SK-N-SH (cell line): ENCODE measurements around the gene SEL1L2. TPM values are rescaled to one million over a fixed set of nuclear protein-coding genes. Genes with fewer than 3 reads are reported as not detected.

Experiments
- CTCF ChIA-PET: fragments of 300-600, 350-600 bp; formaldehyde crosslinking; extraction: SDS; loops from one replicate; lab custom pipeline; 2021; lab: Yijun Ruan, JAX
- POLR2A ChIA-PET: fragments of 350-600 bp; sonication (Branson Sonifier 250); formaldehyde crosslinking; extraction: SDS; loops from one replicate; lab custom pipeline; 2020; ENCODE audit warnings: antibody characterized with exemption, inconsistent platforms; lab: Yijun Ruan, JAX
- DNase-seq: peaks from one replicate; pipeline ENCODE4 v3.0.0; 2012
- H2AFZ ChIP-seq: fragments of 200-600 bp; sonication (generic); 2 replicates; pipeline ENCODE4 v1.8.1; 2016; ENCODE audit warnings: antibody characterized with exemption, mild to moderate bottlenecking, low read depth
- H3F3A ChIP-seq: fragments of 200-600 bp; sonication (generic); replicated peaks from 2 replicates; pipeline ENCODE3; 2016; ENCODE audit warnings: antibody characterized with exemption, mild to moderate bottlenecking; ENCODE audit not compliant: insufficient read depth
- H3K27ac ChIP-seq, 2 experiments: fragments of 200-500 bp in 1 of 2; fragments of 200-600 bp in 1 of 2; sonication (Bioruptor generic) in 1 of 2; sonication (generic), shearing (Covaris generic) in 1 of 2; 2 replicates each; pipeline versions ENCODE4 v1.5.1 to v1.6.1; 2014 to 2016; ENCODE audit warnings: low read depth in 2 of 2, inconsistent platforms in 1 of 2, low read length in 1 of 2, mild to moderate bottlenecking in 1 of 2, mixed read lengths in 1 of 2
- H3K27me3 ChIP-seq: fragments of 200-600 bp; sonication (generic), shearing (Covaris generic); 2 replicates; pipeline ENCODE4 v1.6.1; 2016; ENCODE audit warnings: mixed run types; ENCODE audit not compliant: insufficient read depth
- H3K36me3 ChIP-seq, 2 experiments: fragments of 200-500 bp in 1 of 2; fragments of 200-600 bp in 1 of 2; sonication (Bioruptor generic) in 1 of 2; sonication (generic) in 1 of 2; replicated peaks in 1 of 2; 2 replicates each; pipeline versions ENCODE3 to v1.5.1; 2014 to 2016; ENCODE audit warnings: low read length in 1 of 2, mild to moderate bottlenecking in 1 of 2; ENCODE audit not compliant: insufficient read depth in 2 of 2, control insufficient read depth in 1 of 2
- H3K4me1 ChIP-seq, 2 experiments: fragments of 200-500 bp in 1 of 2; fragments of 200-600 bp in 1 of 2; sonication (Bioruptor generic) in 1 of 2; sonication (generic), shearing (Covaris generic) in 1 of 2; 2 replicates each; pipeline versions ENCODE4 v1.5.1 to v1.6.1; 2014 to 2016; ENCODE audit warnings: low read depth in 1 of 2, low read length in 1 of 2, mixed run types in 1 of 2; ENCODE audit not compliant: insufficient read depth in 2 of 2, control insufficient read depth in 1 of 2
- H3K4me2 ChIP-seq: fragments of 200-600 bp; sonication (generic), shearing (Covaris generic); 2 replicates; pipeline ENCODE4 v1.6.1; 2017; ENCODE audit warnings: mixed run types
- H3K4me3 ChIP-seq, 2 experiments: fragments of 200-500 bp in 1 of 2; fragments of 200-600 bp in 1 of 2; sonication (Bioruptor generic) in 1 of 2; sonication (generic), shearing (Covaris generic) in 1 of 2; 2 replicates each; pipeline versions ENCODE4 v1.5.1 to v1.8.1; 2014 to 2016; ENCODE audit warnings: low read depth in 2 of 2, inconsistent platforms in 1 of 2, low read length in 1 of 2, mild to moderate bottlenecking in 1 of 2, mixed read lengths in 1 of 2, moderate library complexity in 1 of 2
- H3K79me2 ChIP-seq: fragments of 200-600 bp; sonication (generic); 2 replicates; pipeline ENCODE4 v1.8.1; 2017; ENCODE audit warnings: mild to moderate bottlenecking; ENCODE audit not compliant: insufficient read depth
- H3K9ac ChIP-seq: fragments of 200-600 bp; sonication (generic); 2 replicates; pipeline ENCODE4 v1.6.1; 2017; ENCODE audit warnings: mixed run types
- H3K9me2 ChIP-seq: fragments of 200-600 bp; sonication (generic); 2 replicates; pipeline ENCODE4 v1.6.1; 2017; ENCODE audit warnings: mixed run types
- H3K9me3 ChIP-seq: fragments of 200-600 bp; sonication (generic); 2 replicates; pipeline ENCODE4 v1.6.1; 2017; ENCODE audit warnings: mixed run types, mild to moderate bottlenecking, moderate library complexity
- H4K20me1 ChIP-seq: fragments of 200-600 bp; sonication (generic); 2 replicates; pipeline ENCODE4 v1.6.1; 2017; ENCODE audit warnings: mild to moderate bottlenecking, mixed run types; ENCODE audit not compliant: insufficient read depth
- CHD2 ChIP-seq: fragments of 150-350 bp; IDR thresholded peaks from 2 replicates; pipeline ENCODE4 v1.6.1; 2018; ENCODE audit warnings: low read length; ENCODE audit not compliant: partially characterized antibody
- ELF1 ChIP-seq: IDR thresholded peaks from 2 replicates; pipeline ENCODE4 v1.4.0; 2012
- EP300 ChIP-seq, 2 experiments: IDR thresholded peaks; 2 replicates each; pipeline versions ENCODE4 v1.4.0 to v1.6.1; 2012; ENCODE audit warnings: borderline replicate concordance in 1 of 2, low read depth in 1 of 2, low read length in 1 of 2
- FOXJ3 ChIP-seq: sonication (generic); formaldehyde crosslinking; IDR thresholded peaks from 2 replicates; pipeline ENCODE4 v1.5.1; 2020; ENCODE audit warnings: mild to moderate bottlenecking, missing genetic modification reagents
- FOXM1 ChIP-seq: IDR thresholded peaks from 2 replicates; pipeline ENCODE4 v1.4.0; 2012; ENCODE audit warnings: low read depth, mild to moderate bottlenecking
- GABPA ChIP-seq: IDR thresholded peaks from 2 replicates; pipeline ENCODE4 v1.4.0; 2012; ENCODE audit warnings: low read depth, mild to moderate bottlenecking
- IRF3 ChIP-seq: fragments of 150-350 bp; IDR thresholded peaks from 2 replicates; pipeline ENCODE4 v1.6.1; 2016; ENCODE audit warnings: mild to moderate bottlenecking, low read depth, low read length
- MXI1 ChIP-seq: IDR thresholded peaks from 2 replicates; pipeline ENCODE4 v1.6.1; 2012; ENCODE audit warnings: mild to moderate bottlenecking, low read depth, low read length, improper control_type of control experiment
- NRF1 ChIP-seq: IDR thresholded peaks from 2 replicates; pipeline ENCODE4 v1.6.1; 2012; ENCODE audit warnings: low read depth, mild to moderate bottlenecking, low read length
- RAD21 ChIP-seq: IDR thresholded peaks from 2 replicates; pipeline ENCODE4 v1.6.1; 2012; ENCODE audit warnings: mild to moderate bottlenecking, low read length
- RFX5 ChIP-seq: IDR thresholded peaks from 2 replicates; pipeline ENCODE4 v1.6.1; 2012; ENCODE audit warnings: mild to moderate bottlenecking, improper control_type of control experiment, low read length
- SIN3A ChIP-seq: IDR thresholded peaks from 2 replicates; pipeline ENCODE4 v1.6.1; 2012; ENCODE audit warnings: low read depth, mild to moderate bottlenecking, low read length, moderate library complexity, borderline replicate concordance
- TAF1 ChIP-seq: IDR thresholded peaks from 2 replicates; pipeline ENCODE4 v1.6.1; 2012; ENCODE audit warnings: low read depth, mild to moderate bottlenecking, low read length, moderate library complexity, borderline replicate concordance
- TCF12 ChIP-seq: IDR thresholded peaks from 2 replicates; pipeline ENCODE4 v1.4.0; 2012
- TEAD4 ChIP-seq: IDR thresholded peaks from 2 replicates; pipeline ENCODE4 v1.4.0; 2012; ENCODE audit warnings: mild to moderate bottlenecking, borderline replicate concordance; ENCODE audit not compliant: insufficient read depth
- USF2 ChIP-seq: fragments of 150-350 bp; IDR thresholded peaks from 2 replicates; pipeline ENCODE4 v1.6.1; 2017; ENCODE audit warnings: antibody characterized with exemption, low read length, low read depth, borderline replicate concordance
- WGBS: methylation state at CpG from one replicate; pipeline ENCODE4 v1.1.6; 2017; ENCODE audit warnings: low lambda C conversion rate; 5-methylcytosine and 5-hydroxymethylcytosine counted together
- polyA plus RNA-seq, 3 experiments: library from polyadenylated mRNA; depleted of rRNA; stranded (reverse); fragments of >200 nt; gene quantifications; 2 replicates each; pipeline ENCODE4 v1.2.3, GENCODE V29; 2012
- TF ChIP-seq, protein P1 (sequence below): fragments of 200-600 bp; sonication (generic); IDR thresholded peaks from 2 replicates; pipeline ENCODE4 v1.6.1; 2017; ENCODE audit warnings: antibody characterized with exemption, mild to moderate bottlenecking, moderate library complexity
- TF ChIP-seq, protein P2 (sequence below): IDR thresholded peaks from 2 replicates; pipeline ENCODE4 v1.4.0; 2012; ENCODE audit warnings: low read depth, borderline replicate concordance
- TF ChIP-seq, protein P3 (sequence below): IDR thresholded peaks from 2 replicates; pipeline ENCODE4 v1.4.0; 2012; ENCODE audit warnings: low read depth

SEL1L2 gene
- polyA plus RNA-seq, 1 of the 3 experiments (the other 2 are of a cell fraction): not detected

- H3K27me3 ChIP-seq: no peaks in the 10 kb centered on the region
- DNase-seq: peak; percentile 79
- H3K27ac ChIP-seq: no peak overlapping the region
- H4K20me1 ChIP-seq: no peaks in the 10 kb centered on the region
- H3K4me2 ChIP-seq: peak overlapping the region; percentile 86
- no peak for TF ChIP-seq EP300 (IDR thresholded peaks at IDR 0.05; ENCODE audit: borderline replicate concordance in 1 of 2, low read depth in 1 of 2, low read length in 1 of 2)
- TF ChIP-seq TEAD4: no peak
- TF ChIP-seq NRF1: peak; percentile 36
- no peak for TF ChIP-seq TCF12
- TF ChIP-seq, protein P1, sequence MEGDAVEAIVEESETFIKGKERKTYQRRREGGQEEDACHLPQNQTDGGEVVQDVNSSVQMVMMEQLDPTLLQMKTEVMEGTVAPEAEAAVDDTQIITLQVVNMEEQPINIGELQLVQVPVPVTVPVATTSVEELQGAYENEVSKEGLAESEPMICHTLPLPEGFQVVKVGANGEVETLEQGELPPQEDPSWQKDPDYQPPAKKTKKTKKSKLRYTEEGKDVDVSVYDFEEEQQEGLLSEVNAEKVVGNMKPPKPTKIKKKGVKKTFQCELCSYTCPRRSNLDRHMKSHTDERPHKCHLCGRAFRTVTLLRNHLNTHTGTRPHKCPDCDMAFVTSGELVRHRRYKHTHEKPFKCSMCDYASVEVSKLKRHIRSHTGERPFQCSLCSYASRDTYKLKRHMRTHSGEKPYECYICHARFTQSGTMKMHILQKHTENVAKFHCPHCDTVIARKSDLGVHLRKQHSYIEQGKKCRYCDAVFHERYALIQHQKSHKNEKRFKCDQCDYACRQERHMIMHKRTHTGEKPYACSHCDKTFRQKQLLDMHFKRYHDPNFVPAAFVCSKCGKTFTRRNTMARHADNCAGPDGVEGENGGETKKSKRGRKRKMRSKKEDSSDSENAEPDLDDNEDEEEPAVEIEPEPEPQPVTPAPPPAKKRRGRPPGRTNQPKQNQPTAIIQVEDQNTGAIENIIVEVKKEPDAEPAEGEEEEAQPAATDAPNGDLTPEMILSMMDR: no peak
- no peaks in the 10 kb centered on the region for H3K36me3 ChIP-seq
- under 1% methylated on average over 20 of the region's 52 CpGs for WGBS
- H3K4me3 ChIP-seq: peak overlapping the region; percentile 67 to 81
- H3K9ac ChIP-seq: no peak overlapping the region
- peaks cover 0 to 4% of the 10 kb centered on the region in 2 experiments; a peak in 1 of 4 replicates for H3K4me1 ChIP-seq
- no peaks in the 10 kb centered on the region for H3F3A ChIP-seq
- peaks cover 4% of the 10 kb centered on the region; the same call in 1 of the 2 replicates for H3K9me3 ChIP-seq
- POLR2A ChIA-PET: no interaction called here
- no peaks in the 10 kb centered on the region for H3K9me2 ChIP-seq
- peak overlapping the region; percentile 17; the same call in 1 of the 2 replicates for H2AFZ ChIP-seq
- H3K79me2 ChIP-seq: no peaks in the 10 kb centered on the region
- CTCF ChIA-PET: interaction anchor here (0.9 to 1.0 kb wide), 2 partner anchors 9 to 41 kb away, joined by 4 read pairs; no protein-coding TSS in a partner anchor
These were observed 5.4 kb upstream of the SEL1L2 start for GRCh38 chr20:13995841-13996240.

GRCh38 chr20:13995086-13995665 lies 4.8 kb upstream of the SEL1L2 start, which contains the start of gene MACROD2:
Gene MACROD2, plus strand, starts transcription at chr20:13995516.
- Histone ChIP-seq H3K9me3 (peaks cover 4% of the 10 kb centered on the region; the same call in 1 of the 2 replicates), H2AFZ (peak within 1 kb of the TSS; percentile 86), H3K9me2 (no peaks in the 10 kb centered on the region), H3K4me2 (peak within 1 kb of the TSS; percentile 86), H3K4me1 (peaks cover 0 to 4% of the 10 kb centered on the region in 2 experiments; a peak in 1 of 4 replicates), H3K27me3 (no peaks in the 10 kb centered on the region), H4K20me1 (no peaks in the 10 kb centered on the region), H3K79me2 (no peaks in the 10 kb centered on the region), H3K27ac (peak within 1 kb of the TSS in 1 of 2 experiments; percentile 25; a peak in 1 of 4 replicates), H3K9ac (no peak within 1 kb of the TSS), H3K4me3 (peak within 1 kb of the TSS; percentile 67 to 81), H3F3A (no peaks in the 10 kb centered on the region), H3K36me3 (no peaks in the 10 kb centered on the region)
- WGBS: under 1% methylated on average over 24 of the region's 61 CpGs
- ChIA-PET CTCF (interaction anchor here (0.7 to 1.0 kb wide), 2 partner anchors 10 to 15 kb away, joined by 3 to 4 read pairs; no protein-coding TSS in a partner anchor), POLR2A (no interaction called here)
- peak; percentile 99 for DNase-seq
- TF ChIP-seq TAF1 (no peak), MXI1 (peak; percentile 76), RAD21 (no peak), GABPA (no peak), EP300 (IDR thresholded peaks at IDR 0.05; ENCODE audit: borderline replicate concordance in 1 of 2, low read depth in 1 of 2, low read length in 1 of 2) (no peak), RFX5 (no peak), FOXM1 (no peak), SIN3A (0 out of 2 replicates have a peak, but pooled peaks have one; percentile 22), USF2 (no peak), IRF3 (no peak), ELF1 (no peak), FOXJ3 (CRISPR knock-in tag) (no peak), CHD2 (peak; percentile 69)
- TF ChIP-seq, protein P2, sequence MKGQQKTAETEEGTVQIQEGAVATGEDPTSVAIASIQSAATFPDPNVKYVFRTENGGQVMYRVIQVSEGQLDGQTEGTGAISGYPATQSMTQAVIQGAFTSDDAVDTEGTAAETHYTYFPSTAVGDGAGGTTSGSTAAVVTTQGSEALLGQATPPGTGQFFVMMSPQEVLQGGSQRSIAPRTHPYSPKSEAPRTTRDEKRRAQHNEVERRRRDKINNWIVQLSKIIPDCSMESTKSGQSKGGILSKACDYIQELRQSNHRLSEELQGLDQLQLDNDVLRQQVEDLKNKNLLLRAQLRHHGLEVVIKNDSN: no peak
- TF ChIP-seq, protein P1: no peak; the same call in 1 of the 2 replicates
- TF ChIP-seq, protein P3, sequence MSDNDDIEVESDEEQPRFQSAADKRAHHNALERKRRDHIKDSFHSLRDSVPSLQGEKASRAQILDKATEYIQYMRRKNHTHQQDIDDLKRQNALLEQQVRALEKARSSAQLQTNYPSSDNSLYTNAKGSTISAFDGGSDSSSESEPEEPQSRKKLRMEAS: peak; percentile 81
